Esophagus (tissue), 2 donors: ENCODE measurements around the gene GALNT9. TPM values are rescaled to one million over a fixed set of nuclear protein-coding genes. Genes with fewer than 3 reads are reported as not detected.

Source experiments
- H3K27ac ChIP-seq, 2 donors: one replicate each; pipeline ENCODE4 v1.5.1; 2013; ENCODE audit warnings: low read depth in 2 of 2, mild to moderate bottlenecking in 2 of 2, inconsistent platforms in 1 of 2, low read length in 1 of 2, moderate library complexity in 1 of 2
- H3K27me3 ChIP-seq, 2 donors: one replicate each; pipeline ENCODE4 v1.6.1; 2013; ENCODE audit warnings: low read length in 2 of 2, control low read depth in 1 of 2, mild to moderate bottlenecking in 1 of 2; ENCODE audit not compliant: insufficient read depth in 2 of 2, control insufficient read depth in 1 of 2
- H3K36me3 ChIP-seq, 2 donors: one replicate each; pipeline ENCODE4 v1.6.1; 2013; ENCODE audit warnings: low read length in 1 of 2; ENCODE audit not compliant: control insufficient read depth in 2 of 2, insufficient read depth in 2 of 2
- H3K4me1 ChIP-seq, 2 donors: one replicate each; pipeline ENCODE4 v1.6.1; 2013; ENCODE audit warnings: low read length in 1 of 2; ENCODE audit not compliant: control insufficient read depth in 2 of 2, insufficient read depth in 2 of 2
- H3K4me3 ChIP-seq, 2 donors: one replicate each; pipeline ENCODE4 v1.5.1; 2013; ENCODE audit warnings: low read length in 2 of 2, mild to moderate bottlenecking in 2 of 2, low read depth in 1 of 2, moderate library complexity in 1 of 2
- H3K9me3 ChIP-seq, 2 donors: one replicate each; pipeline ENCODE4 v1.6.1; 2013; ENCODE audit warnings: mild to moderate bottlenecking in 2 of 2, low read depth in 1 of 2, low read length in 1 of 2, moderate library complexity in 1 of 2; ENCODE audit not compliant: control insufficient read depth in 2 of 2, insufficient read depth in 1 of 2
- WGBS, 2 donors: extraction: QIAGEN DNeasy Blood & Tissue Kit; methylation state at CpG; one replicate each; pipeline ENCODE4 v1.1.7; 2013; 5-methylcytosine and 5-hydroxymethylcytosine counted together
- polyA plus RNA-seq, 2 donors: library from polyadenylated mRNA; stranded (reverse); fragments of 200-250 nt; gene quantifications; one replicate each; pipeline ENCODE4 v1.2.3, GENCODE V29; 2013
- donor health status: healthy with polysubstance abuse.
- donor health status: Bipolar disorder and iron deficiency.

GALNT9 gene
- polyA plus RNA-seq, 2 donors: not detected

DNA sequence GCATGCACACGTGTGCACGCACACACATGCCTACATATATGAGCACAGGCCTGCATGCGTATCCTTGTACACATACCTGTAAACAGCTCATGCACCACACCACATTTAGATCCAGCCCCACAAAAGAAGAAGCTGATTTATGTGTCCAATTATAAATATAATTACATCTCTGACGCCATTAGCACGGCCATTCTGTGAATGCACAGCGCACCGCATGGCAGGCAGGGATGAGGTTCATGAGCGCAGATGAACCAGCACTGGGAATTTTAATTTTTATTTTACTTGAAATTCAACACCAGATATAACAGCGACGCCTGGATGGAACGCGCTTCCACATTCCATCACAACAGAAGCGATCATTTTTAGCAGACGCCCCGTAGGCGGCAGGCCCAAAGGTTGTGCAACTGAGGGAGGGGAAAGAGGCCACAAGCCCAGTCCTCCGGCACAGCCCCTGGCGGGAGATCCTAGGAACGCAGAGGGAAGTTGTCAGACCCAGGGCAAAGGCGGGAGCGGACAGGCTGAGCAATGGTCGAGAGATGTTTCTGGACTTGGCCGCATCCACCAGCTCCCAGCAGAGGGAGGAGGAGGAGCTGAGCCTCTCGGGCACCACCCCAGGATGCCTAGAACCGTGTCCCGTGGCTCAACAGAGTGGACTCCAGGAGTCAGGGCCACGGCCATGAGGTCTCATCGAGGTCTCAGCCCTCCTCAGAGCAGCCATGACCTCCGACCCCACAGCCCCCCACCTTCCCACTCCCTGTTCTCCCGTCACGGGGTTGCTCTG, 37.9 kb upstream of the GALNT9 start:
- H3K36me3 ChIP-seq: no peaks in the 10 kb centered on the region
- H3K27ac ChIP-seq: no peak overlapping the region
- H3K27me3 ChIP-seq: peaks cover 0 to 3% of the 10 kb centered on the region in 2 donors
- peaks cover 7 to 9% of the 10 kb centered on the region in 2 donors for H3K9me3 ChIP-seq
- H3K4me1 ChIP-seq: no peaks in the 10 kb centered on the region
- H3K4me3 ChIP-seq: no peak overlapping the region
- 70 to 75% methylated on average over 31 of the region's 31 CpGs for WGBS, 2 donors

DNA sequence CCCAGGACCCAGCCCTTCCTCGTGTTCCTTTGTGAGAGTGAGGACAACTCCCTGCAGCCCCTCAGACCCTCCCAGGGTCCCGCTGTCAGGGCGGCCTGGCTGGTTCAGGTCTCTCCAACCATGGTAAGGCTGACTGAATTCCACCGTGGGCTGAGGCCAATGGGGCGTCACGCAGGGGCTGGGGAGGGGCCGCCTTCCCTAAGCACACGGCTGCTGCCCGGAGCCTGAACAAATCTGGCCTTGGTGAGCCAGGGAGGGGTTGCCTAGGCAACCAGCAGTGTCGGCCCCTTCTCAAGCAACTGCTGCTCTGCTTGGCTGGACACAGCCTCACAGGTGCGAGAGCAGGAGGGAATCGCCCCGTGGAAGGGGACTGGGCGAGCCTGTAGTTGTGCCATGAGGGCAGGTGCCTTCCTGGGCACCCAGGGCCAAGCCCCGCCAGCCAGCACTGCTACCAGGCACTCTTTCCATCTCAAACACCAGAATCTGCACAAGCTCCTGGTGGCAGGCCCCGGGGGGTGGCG, 37.0 kb upstream of the GALNT9 start:
- Histone ChIP-seq H3K4me1 (no peaks in the 10 kb centered on the region), H3K27ac (no peak overlapping the region), H3K27me3 (no peaks in the 10 kb centered on the region), H3K9me3 (peaks cover 7 to 11% of the 10 kb centered on the region in 2 donors), H3K4me3 (no peak overlapping the region), H3K36me3 (no peaks in the 10 kb centered on the region)
- WGBS, 2 donors: 36 to 42% methylated on average over 17 of the region's 17 CpGs

DNA sequence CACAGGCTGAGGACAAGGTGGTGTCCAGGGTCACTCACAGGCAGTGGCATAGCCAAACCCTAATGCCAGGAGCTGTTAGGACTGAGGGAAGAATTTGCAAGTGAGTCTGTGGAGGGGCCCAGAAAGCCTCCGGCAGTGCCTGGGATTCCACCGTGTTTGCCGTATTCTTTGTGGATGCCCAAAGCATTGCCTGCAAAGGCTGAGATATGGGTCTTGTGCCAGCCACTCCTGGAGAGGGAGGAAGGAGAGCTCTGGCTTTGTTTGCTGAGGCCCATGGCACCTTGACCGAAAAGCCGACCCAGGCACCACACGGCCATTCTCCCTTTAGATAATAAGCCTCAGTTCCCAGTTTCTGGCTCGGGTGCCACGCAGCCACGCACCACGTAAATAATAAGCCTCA, 35.8 kb upstream of the GALNT9 start:
- Histone ChIP-seq H3K27me3 (no peaks in the 10 kb centered on the region), H3K27ac (no peak overlapping the region), H3K4me1 (no peaks in the 10 kb centered on the region), H3K4me3 (no peak overlapping the region), H3K36me3 (no peaks in the 10 kb centered on the region), H3K9me3 (peaks cover 7 to 12% of the 10 kb centered on the region in 2 donors)
- WGBS, 2 donors: 85 to 92% methylated on average over 10 of the region's 10 CpGs

DNA sequence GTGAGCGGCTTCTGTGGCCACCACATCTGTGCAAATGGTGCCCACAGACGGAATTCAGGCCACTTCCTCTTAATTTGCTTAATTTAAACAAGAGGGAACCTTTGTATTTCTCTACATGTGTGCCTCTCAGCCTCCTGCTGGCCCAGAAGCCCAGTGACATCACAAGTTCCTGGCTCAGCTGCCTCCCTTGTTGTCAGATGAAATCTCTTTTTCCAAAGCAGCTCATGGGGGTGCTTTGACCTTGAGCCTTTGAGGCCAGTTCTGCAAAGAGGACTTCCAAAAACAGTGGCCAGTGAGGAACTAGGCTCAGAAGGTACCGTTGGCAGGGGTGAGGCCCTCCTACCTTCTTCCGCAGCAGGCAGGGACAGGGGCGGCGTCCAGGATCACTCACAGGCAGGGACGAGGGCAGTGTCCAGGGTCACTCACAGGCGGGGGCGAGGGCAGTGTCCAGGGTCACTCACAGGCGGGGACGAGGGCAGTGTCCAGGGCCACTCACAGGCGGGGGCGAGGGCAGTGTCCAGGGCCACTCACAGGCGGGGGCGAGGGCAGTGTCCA, 35.0 kb upstream of the GALNT9 start:
- Histone ChIP-seq H3K27ac (no peak overlapping the region), H3K4me1 (no peaks in the 10 kb centered on the region), H3K4me3 (no peak overlapping the region), H3K27me3 (no peaks in the 10 kb centered on the region), H3K9me3 (peaks cover 7 to 13% of the 10 kb centered on the region in 2 donors), H3K36me3 (no peaks in the 10 kb centered on the region)
- 79 to 86% methylated on average over 11 to 15 of the region's 15 CpGs for whole genome bisulfite sequencing, 2 donors

DNA sequence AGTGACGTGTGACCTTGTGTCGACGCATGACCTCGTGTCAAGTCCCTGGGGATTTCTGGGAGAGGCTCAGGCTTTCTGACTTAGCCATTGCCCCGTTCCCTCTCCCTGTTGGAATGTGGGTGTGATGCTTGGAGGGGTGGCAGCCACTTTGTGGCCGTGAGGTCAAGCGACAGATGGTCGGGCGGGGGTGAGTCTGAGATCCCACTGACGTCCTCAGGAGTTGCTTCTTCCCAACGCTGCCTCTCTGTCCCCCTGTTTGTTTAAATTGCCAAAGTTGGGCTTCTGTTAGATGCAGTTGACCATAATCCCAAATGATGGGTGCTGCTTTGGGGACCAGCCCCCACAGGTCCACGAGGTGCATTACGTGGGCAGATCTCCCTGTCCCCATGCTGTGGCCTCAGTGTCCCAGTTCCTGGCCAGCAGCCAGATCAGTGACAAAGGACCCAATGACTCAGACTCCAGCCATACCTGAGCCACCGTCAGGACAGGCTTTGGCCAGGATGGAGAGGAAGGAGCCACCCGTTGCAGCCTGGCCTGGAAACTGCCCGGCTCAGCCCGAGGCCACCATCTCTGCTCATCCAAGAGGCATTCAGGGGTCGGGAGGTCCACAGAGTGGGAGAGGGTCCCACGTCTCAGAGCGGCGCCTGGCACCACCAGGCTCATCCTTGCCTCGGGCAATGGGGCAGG, 34.4 kb upstream of the GALNT9 start:
- Histone ChIP-seq H3K27ac (no peak overlapping the region), H3K9me3 (peaks cover 7 to 16% of the 10 kb centered on the region in 2 donors), H3K4me1 (no peaks in the 10 kb centered on the region), H3K27me3 (no peaks in the 10 kb centered on the region), H3K4me3 (no peak overlapping the region), H3K36me3 (no peaks in the 10 kb centered on the region)
- 78 to 84% methylated on average over 22 of the region's 22 CpGs for WGBS, 2 donors

DNA sequence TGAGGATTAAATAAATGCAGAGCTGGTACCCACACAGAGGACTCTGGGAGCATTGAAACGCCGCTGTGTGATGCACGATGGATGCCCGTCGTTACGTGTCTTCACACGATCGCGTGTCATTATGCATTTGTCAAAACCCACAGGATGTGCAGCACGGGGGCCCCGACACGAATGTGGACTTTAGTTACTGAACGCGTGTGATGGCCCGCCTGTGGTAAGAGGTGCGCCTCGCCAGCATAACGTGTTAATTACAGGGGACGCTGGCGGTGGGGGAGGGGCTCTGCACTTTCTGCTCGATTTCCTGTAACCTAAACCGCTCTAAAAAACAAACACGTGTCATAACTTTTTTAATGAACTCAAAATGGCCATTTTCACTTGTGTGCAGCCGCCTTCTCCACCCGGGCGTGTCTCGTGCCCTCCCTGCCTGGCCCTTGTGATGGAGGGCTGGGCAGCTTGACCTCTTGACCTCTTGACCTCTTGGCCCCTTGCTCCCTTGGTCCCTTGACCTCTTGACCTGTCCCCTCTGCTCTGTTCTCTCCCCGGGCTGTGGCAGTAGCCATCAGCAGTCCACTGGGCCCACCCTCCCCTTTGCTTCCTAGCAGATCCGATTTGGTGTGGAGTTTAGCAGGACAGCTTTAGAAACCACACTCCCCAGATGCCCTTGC, 33.7 kb upstream of the GALNT9 start:
- H3K27ac ChIP-seq: no peak overlapping the region
- no peaks in the 10 kb centered on the region for H3K36me3 ChIP-seq
- H3K27me3 ChIP-seq: no peaks in the 10 kb centered on the region
- H3K4me3 ChIP-seq: no peak overlapping the region
- H3K9me3 ChIP-seq: peaks cover 7 to 20% of the 10 kb centered on the region in 2 donors
- WGBS, 2 donors: 82 to 86% methylated on average over 29 of the region's 29 CpGs
- H3K4me1 ChIP-seq: no peaks in the 10 kb centered on the region

DNA sequence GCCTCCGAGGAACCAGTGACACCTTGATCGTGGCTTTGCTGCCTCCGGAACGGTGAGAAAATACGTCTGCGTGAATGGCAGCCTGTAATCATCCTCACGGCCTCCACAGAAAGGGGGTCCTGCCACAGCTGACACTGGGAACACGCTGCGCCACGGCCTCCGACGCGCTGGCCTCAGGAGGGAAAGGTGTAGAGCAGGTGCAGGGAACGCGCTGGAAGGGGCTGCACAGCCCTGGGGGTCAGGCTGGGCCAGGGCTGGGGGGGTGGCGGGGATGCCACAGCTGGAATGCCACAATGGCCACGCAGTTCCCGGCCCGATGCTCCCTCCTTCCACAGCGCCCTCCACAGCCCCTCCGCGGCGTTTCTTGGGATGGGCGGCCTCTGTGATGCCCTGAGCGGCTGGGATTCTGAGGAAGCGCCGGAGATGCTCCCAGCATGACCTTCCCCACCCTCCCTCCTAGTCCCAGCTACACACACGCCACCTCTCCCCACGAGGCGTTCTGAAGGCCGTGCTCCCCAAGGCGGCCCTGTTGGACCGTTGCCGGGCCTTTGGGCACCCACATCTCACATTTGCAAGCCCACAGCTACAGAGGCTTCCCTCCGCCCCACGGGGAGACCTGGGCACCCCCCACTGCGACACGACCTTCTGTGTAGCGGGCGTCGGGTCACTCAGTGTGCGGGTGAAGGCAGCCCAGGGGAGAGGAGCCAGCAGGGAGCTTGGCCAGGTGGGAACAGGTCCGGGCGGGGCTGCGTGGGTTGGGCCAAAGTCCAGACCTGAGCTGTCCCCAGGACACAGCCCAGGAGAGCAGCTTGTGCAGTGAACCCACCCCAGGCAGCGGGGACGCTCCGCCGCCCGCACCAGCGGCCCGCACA, 31.8 kb upstream of the GALNT9 start:
- Histone ChIP-seq H3K9me3 (peaks cover 7 to 20% of the 10 kb centered on the region in 2 donors), H3K27me3 (no peaks in the 10 kb centered on the region), H3K4me1 (no peaks in the 10 kb centered on the region), H3K27ac (no peak overlapping the region), H3K36me3 (no peaks in the 10 kb centered on the region), H3K4me3 (no peak overlapping the region)
- 87 to 89% methylated on average over 51 to 52 of the region's 52 CpGs for WGBS, 2 donors

DNA sequence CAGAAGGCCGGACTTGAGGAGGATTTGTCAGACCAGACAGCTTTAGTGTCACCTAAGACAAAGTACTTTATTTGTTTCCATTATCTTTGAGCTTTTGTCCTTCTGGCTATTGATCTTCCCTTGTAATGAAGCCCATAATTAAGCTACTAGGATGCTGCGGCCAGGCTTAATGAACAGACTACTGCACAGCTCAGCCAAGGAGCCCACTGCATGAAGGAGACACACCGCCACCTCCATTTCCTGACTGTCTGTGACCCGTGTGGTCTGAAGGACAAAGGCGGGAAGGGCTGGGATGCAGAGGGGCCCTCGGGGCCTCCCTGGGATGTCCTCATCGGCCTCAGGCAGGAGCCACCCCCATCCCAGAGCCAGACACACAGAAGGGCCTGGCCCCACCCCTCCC, 31.0 kb upstream of the GALNT9 start:
- Histone ChIP-seq H3K9me3 (peaks cover 7 to 20% of the 10 kb centered on the region in 2 donors), H3K4me1 (no peaks in the 10 kb centered on the region), H3K27me3 (no peaks in the 10 kb centered on the region), H3K4me3 (no peak overlapping the region), H3K36me3 (no peaks in the 10 kb centered on the region), H3K27ac (no peak overlapping the region)
- WGBS, 2 donors: 77 to 84% methylated on average over 7 of the region's 7 CpGs
